ENCODE data around the gene CFAP65.

The CFAP65 gene

GRCh38 chr2:218999021-218999880, 42.1 kb downstream of the CFAP65 start:
- in situ Hi-C loops (cut with MboI; ENCODE audit: low pct_unique_long_range_greater_than_20kb, low sequenced_read_pairs), result no loop called here
- no peak for DNase-seq

GRCh38 chr2:218998414-218999002, 42.8 kb downstream of the CFAP65 start:
- in situ Hi-C loops (cut with MboI; ENCODE audit: low pct_unique_long_range_greater_than_20kb, low sequenced_read_pairs), result no loop called here
- no peak for DNase-seq

GRCh38 chr2:218997731-218998130, 43.6 kb downstream of the CFAP65 start:
- in situ Hi-C loops (cut with MboI; ENCODE audit: low pct_unique_long_range_greater_than_20kb, low sequenced_read_pairs), result no loop called here
- no peak for DNase-seq

GRCh38 chr2:218996937-218997336, 44.4 kb downstream of the CFAP65 start:
- in situ Hi-C loops (cut with MboI; ENCODE audit: low pct_unique_long_range_greater_than_20kb, low sequenced_read_pairs), result no loop called here
- no peak for DNase-seq

GRCh38 chr2:218995972-218996711, 45.2 kb downstream of the CFAP65 start:
- peak; percentile 75 for DNase-seq
- in situ Hi-C loops (cut with MboI; ENCODE audit: low pct_unique_long_range_greater_than_20kb, low sequenced_read_pairs), result no loop called here

GRCh38 chr2:218995561-218995960, 45.8 kb downstream of the CFAP65 start:
- no peak for DNase-seq
- in situ Hi-C loops (cut with MboI; ENCODE audit: low pct_unique_long_range_greater_than_20kb, low sequenced_read_pairs), result no loop called here

GRCh38 chr2:218993345-218994315, 47.7 kb downstream of the CFAP65 start, which contains the start of gene CRYBA2:
TSS of gene CRYBA2 (minus strand) at chr2:218993422. CDS start at chr2:218993176, 246 bp downstream.
- in situ Hi-C loops (cut with MboI; ENCODE audit: low pct_unique_long_range_greater_than_20kb, low sequenced_read_pairs), result no loop called here
- no peak for DNase-seq

GRCh38 chr2:218992703-218993344, 48.5 kb downstream of the CFAP65 start:
- in situ Hi-C loops (cut with MboI; ENCODE audit: low pct_unique_long_range_greater_than_20kb, low sequenced_read_pairs), result no loop called here
- no peak for DNase-seq

GRCh38 chr2:218992196-218992595, 49.1 kb downstream of the CFAP65 start:
- in situ Hi-C loops (cut with MboI; ENCODE audit: low pct_unique_long_range_greater_than_20kb, low sequenced_read_pairs), result no loop called here
- DNase-seq, result no peak

- in situ Hi-C loops (cut with MboI; ENCODE audit: low pct_unique_long_range_greater_than_20kb, low sequenced_read_pairs), result no loop called here
Measured at GRCh38 chr2:218991674-218992168, 49.6 kb downstream of the CFAP65 start.

GRCh38 chr2:218990612-218991011, 50.7 kb downstream of the CFAP65 start:
- in situ Hi-C loops (cut with MboI; ENCODE audit: low pct_unique_long_range_greater_than_20kb, low sequenced_read_pairs), result no loop called here
- DNase-seq, result no peak

More at GRCh38 chr2:218991674-218992168, 49.6 kb downstream of the CFAP65 start:
- DNase-seq, result no peak

GRCh38 chr2:218990052-218990451, 51.3 kb downstream of the CFAP65 start:
- no peak for DNase-seq
- in situ Hi-C loops (cut with MboI; ENCODE audit: low pct_unique_long_range_greater_than_20kb, low sequenced_read_pairs), result no loop called here

GRCh38 chr2:218988650-218989049, 52.7 kb downstream of the CFAP65 start:
- no peak for DNase-seq
- in situ Hi-C loops (cut with MboI; ENCODE audit: low pct_unique_long_range_greater_than_20kb, low sequenced_read_pairs), result no loop called here

GRCh38 chr2:218988164-218988563, 53.2 kb downstream of the CFAP65 start:
- in situ Hi-C loops (cut with MboI; ENCODE audit: low pct_unique_long_range_greater_than_20kb, low sequenced_read_pairs), result no loop called here
- DNase-seq, result no peak

GRCh38 chr2:218986148-218986761, 55.1 kb downstream of the CFAP65 start:
- in situ Hi-C loops (cut with MboI; ENCODE audit: low pct_unique_long_range_greater_than_20kb, low sequenced_read_pairs), result no loop called here

GRCh38 chr2:218985325-218986091, 55.8 kb downstream of the CFAP65 start:
- DNase-seq, result no peak
- in situ Hi-C loops (cut with MboI; ENCODE audit: low pct_unique_long_range_greater_than_20kb, low sequenced_read_pairs), result no loop called here

More at GRCh38 chr2:218986148-218986761, 55.1 kb downstream of the CFAP65 start:
- no peak for DNase-seq

GRCh38 chr2:218985021-218985324, 56.3 kb downstream of the CFAP65 start, which contains the start of gene FEV:
TSS of gene FEV (minus strand) at chr2:218985184. CDS start at chr2:218985075, 109 bp downstream.
- DNase-seq, result no peak
- in situ Hi-C loops (cut with MboI; ENCODE audit: low pct_unique_long_range_greater_than_20kb, low sequenced_read_pairs), result no loop called here
